HG03045 (cell line): ENCODE data around the gene FOXO6.

Experiments used
- ATAC-seq: cut with Tn5 transposase; IDR thresholded peaks from one replicate; pipeline ENCODE4 v1.9.1; 2021; ENCODE audit warnings: mild to moderate bottlenecking, moderate library complexity; ENCODE audit not compliant: unreplicated experiment

The FOXO6 gene

GRCh38 chr1:41423511-41424191, 62.4 kb downstream of the FOXO6 start:
- no peak for ATAC-seq

GRCh38 chr1:41424581-41425118, 63.4 kb downstream of the FOXO6 start:
- no peak for ATAC-seq

GRCh38 chr1:41425369-41425768, 64.1 kb downstream of the FOXO6 start:
- no peak for ATAC-seq

- no peak for ATAC-seq
These were observed 65.1 kb downstream of the FOXO6 start for GRCh38 chr1:41426201-41426890.

GRCh38 chr1:41427122-41427913, 66.1 kb downstream of the FOXO6 start:
- ATAC-seq: no peak

- no peak for ATAC-seq
These were observed 66.9 kb downstream of the FOXO6 start for GRCh38 chr1:41427916-41428737.

- no peak for ATAC-seq
These were observed 67.8 kb downstream of the FOXO6 start for GRCh38 chr1:41428738-41429640.

- no peak for ATAC-seq
These were observed 68.4 kb downstream of the FOXO6 start for GRCh38 chr1:41429641-41430035.

- ATAC-seq: no peak
These were observed 68.8 kb downstream of the FOXO6 start for GRCh38 chr1:41430069-41430468.

- ATAC-seq: no peak
These were observed 69.3 kb downstream of the FOXO6 start for GRCh38 chr1:41430582-41430981.

- no peak for ATAC-seq
These were observed 70.5 kb downstream of the FOXO6 start for GRCh38 chr1:41431490-41432350.
